BE2C (cell line): ENCODE data around the gene TAGLN2.
A peak's percentile ranks its signal among the peaks of the same experiment; 100 is the strongest.

Experiments
- DNase-seq: peaks from one replicate; pipeline ENCODE4 v3.0.0-alpha.2; 2020
- H3K27me3 ChIP-seq: fragments of 250-450 bp; sonication (Bioruptor Pico); 2 replicates; pipeline ENCODE4 v1.5.1; 2020; ENCODE audit warnings: mild to moderate bottlenecking
- H3K36me3 ChIP-seq: fragments of 250-450 bp; sonication (Bioruptor Pico); 2 replicates; pipeline ENCODE4 v1.5.1; 2020; ENCODE audit warnings: mild to moderate bottlenecking
- H3K4me1 ChIP-seq: fragments of 250-450 bp; sonication (Bioruptor Pico); 2 replicates; pipeline ENCODE4 v1.5.1; 2020
- H3K4me3 ChIP-seq: 2 replicates; pipeline ENCODE4 v1.5.1; 2011; ENCODE audit warnings: low read depth, low read length
- H3K9me3 ChIP-seq: fragments of 250-450 bp; sonication (Bioruptor Pico); 2 replicates; pipeline ENCODE4 v1.5.1; 2020
- TF ChIP-seq, protein P1 (sequence below): IDR thresholded peaks from 2 replicates; pipeline ENCODE4 v1.5.1; 2012; ENCODE audit warnings: mild to moderate bottlenecking, low read depth, low read length

TAGLN2 gene

DNA sequence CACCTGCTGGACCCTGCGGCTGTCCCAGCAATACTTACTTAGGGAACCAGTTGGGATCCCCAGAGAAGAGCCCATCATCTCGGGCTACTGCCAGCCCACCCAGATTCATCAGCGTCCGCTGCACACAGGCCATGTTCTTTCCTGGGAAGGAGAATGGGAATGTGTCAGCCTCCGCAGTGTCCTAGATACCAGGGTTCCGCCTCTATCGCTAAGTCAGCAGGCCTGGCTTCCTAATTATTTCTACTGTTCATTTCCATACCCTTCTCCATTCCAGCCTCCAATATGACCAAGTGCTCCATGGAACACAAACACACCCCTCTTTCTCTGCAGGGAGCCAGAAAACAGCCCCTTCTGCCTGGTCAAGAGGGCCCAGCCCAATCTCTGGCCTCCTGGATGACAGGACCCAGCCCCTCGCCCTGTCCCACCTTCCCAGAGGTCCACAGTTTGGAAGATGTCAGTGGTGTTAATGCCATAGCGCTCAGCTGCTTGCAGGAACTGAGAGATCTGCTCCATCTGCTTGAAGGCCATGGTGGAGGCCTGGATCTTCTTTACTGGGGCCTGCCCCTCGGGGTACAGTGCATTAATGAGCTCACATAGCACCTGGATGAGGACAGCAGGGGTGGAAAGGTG lies 6.0 kb downstream of the TAGLN2 start:
- Histone ChIP-seq H3K4me1 (peaks cover 29% of the 10 kb centered on the region), H3K9me3 (no peaks in the 10 kb centered on the region; the same call in 1 of the 2 replicates), H3K4me3 (no peak overlapping the region), H3K27me3 (no peaks in the 10 kb centered on the region), H3K36me3 (peaks cover 6% of the 10 kb centered on the region)
- TF ChIP-seq, protein P1, sequence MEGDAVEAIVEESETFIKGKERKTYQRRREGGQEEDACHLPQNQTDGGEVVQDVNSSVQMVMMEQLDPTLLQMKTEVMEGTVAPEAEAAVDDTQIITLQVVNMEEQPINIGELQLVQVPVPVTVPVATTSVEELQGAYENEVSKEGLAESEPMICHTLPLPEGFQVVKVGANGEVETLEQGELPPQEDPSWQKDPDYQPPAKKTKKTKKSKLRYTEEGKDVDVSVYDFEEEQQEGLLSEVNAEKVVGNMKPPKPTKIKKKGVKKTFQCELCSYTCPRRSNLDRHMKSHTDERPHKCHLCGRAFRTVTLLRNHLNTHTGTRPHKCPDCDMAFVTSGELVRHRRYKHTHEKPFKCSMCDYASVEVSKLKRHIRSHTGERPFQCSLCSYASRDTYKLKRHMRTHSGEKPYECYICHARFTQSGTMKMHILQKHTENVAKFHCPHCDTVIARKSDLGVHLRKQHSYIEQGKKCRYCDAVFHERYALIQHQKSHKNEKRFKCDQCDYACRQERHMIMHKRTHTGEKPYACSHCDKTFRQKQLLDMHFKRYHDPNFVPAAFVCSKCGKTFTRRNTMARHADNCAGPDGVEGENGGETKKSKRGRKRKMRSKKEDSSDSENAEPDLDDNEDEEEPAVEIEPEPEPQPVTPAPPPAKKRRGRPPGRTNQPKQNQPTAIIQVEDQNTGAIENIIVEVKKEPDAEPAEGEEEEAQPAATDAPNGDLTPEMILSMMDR, result no peak
- DNase-seq, result no peak

DNA sequence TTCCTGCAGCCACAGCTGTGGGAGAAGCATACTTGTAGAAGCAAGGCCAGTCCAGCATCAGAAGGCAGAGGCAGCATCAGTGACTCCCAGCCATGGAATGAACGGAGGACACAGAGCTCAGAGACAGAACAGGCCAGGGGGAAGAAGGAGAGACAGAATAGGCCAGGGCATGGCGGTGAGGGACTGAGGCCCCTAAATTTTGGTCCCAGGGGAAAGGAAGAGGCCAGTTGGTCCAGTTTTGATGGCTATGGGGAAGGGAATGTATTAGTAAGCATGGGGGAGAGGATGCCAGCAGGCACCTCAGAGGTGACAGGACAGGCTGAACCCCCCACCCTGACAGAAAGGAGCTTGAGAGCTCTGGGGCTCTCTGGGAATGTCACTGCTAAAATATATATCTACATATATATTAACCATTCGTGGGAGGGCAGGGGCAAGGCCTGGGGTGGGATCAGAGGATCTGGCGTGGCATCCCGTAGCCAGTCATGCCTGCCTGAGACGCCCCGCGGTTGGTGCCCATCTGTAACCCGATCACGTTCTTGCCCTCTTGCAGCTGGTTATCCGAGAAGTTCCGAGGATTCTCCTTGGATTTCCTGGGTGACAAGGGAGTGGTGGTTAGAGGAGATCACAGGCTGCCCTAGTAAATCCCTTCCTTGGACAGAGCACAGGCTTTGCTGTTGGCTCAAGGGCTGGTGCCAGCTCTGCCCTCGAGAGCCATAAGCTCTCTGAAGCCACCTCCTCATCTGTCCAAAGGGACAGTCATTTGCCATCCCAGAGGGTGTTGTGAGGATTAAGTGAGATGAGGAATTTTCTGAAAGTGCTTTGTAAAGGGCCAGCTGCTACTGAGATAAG lies 6.7 kb downstream of the TAGLN2 start:
- TF ChIP-seq, protein P1, result no peak
- Histone ChIP-seq H3K36me3 (peaks cover 6% of the 10 kb centered on the region), H3K4me1 (peaks cover 29% of the 10 kb centered on the region), H3K4me3 (no peak overlapping the region), H3K9me3 (no peaks in the 10 kb centered on the region; the same call in 1 of the 2 replicates), H3K27me3 (no peaks in the 10 kb centered on the region)
- no peak for DNase-seq

DNA sequence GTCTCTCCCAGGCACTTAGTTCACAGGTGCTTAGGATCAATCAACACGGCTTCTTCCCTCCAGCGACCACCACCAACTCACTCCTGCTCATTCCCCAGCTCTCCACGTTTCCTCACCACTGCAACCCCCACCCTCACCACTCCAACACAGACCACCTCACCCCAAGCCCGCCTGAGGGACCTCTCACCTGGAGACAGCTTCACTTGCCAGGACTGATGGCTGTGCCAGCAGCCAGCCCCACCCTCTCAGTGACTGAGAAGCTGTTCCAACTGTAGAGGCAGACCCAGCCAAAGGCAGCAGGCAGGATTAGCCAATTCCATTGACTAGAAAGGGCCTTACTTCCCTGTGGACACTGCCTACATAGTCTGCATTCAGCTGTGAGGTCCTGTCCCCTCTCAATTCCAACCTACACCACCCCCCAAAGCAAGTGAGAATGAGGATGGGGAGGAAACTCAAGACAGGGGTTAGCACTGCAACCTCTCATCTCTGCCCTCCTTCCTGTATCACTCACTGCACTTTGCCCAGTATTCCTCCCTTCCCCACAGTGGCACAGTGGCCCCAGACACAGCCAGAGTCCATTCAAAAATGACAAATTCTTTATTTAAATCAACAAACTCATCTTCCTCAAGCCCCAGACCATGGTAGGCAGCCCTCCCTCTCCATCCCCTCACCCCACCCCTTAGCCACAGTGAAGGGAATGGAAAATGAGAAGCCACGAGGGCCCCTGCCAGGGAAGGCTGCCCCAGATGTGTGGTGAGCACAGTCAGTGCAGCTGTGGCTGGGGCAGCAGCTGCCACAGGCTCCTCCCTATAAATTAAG lies 7.6 kb downstream of the TAGLN2 start:
- H3K36me3 ChIP-seq, result peaks cover 6% of the 10 kb centered on the region
- H3K27me3 ChIP-seq, result no peaks in the 10 kb centered on the region
- H3K9me3 ChIP-seq, result no peaks in the 10 kb centered on the region; the same call in 1 of the 2 replicates
- no peak for DNase-seq
- peaks cover 23% of the 10 kb centered on the region for H3K4me1 ChIP-seq
- no peak overlapping the region for H3K4me3 ChIP-seq
- TF ChIP-seq, protein P1, result no peak

DNA sequence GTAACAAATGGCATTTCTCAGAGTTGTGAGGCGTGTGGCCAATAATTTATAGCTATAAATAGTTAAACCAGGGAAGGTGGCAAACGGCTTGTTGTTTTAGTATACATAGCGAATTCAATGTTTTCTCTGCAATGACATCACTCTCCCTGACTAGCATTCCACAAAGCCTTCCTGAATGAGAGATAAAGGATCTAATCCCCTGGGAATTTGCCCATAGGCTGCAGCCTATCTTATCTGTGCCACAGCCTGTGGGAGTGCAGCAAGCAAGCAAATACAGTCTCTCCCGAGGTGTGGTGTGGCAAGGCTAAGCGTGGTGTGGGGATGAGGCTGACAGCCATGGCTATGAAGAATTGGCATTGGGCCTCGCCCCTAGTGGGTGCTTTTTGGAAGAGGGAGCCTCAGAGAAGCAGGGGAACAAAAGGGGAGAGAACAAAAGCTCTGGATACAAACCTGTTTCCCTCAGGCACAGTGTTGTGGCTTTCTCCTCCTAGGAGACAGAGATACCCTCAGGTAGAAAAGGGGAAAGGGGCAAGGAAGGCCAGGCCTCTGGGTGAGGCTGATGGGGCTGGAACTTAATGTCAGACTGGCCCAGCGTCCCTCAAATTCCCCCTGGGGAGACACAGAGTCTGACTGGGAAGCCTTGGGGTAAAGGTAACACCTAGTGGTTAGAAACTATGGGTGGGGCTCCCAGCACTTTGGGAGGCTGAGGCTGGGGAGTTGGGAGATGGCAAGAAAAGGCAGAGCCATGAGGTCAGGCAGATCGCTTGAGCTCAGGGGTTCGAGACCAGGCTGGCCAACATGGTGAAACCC lies 8.9 kb downstream of the TAGLN2 start:
- peak; percentile 62 for DNase-seq
- Histone ChIP-seq H3K27me3 (no peaks in the 10 kb centered on the region), H3K9me3 (no peaks in the 10 kb centered on the region; the same call in 1 of the 2 replicates), H3K36me3 (peaks cover 6% of the 10 kb centered on the region), H3K4me3 (no peak overlapping the region), H3K4me1 (peaks cover 16% of the 10 kb centered on the region)
- TF ChIP-seq, protein P1, result no peak

DNA sequence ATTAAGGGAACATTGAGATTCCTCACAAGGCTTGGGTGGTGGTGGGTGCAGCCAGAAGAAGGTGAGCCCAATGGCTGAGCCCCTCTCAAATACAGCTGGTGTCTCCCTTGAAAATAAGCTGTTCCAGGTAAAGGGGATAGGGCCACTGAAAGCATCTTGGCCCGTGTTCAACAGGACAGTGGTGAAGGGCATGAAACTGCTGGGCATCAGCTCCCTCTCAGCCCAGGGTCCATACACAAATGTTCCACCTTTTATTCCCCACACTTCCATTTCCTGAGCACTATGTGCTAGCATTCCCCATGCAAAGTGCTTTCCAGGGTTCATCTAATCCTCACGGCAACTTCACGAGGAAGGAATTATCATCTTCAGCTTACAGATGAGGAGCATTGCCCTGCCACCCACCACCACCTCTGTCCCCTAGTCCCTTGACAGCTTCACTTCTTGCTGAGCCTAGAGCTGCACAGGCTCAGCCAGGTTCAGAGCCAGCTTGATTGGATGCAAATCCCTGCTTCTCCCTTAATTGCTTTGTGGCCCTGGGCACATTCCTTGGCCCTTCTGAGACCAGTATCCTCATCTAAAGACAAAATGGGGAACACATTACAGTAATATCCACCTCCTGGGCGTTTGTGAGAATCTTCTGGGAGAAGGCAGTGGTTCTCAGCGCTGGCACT lies 9.6 kb downstream of the TAGLN2 start:
- H3K4me3 ChIP-seq, result no peak overlapping the region
- TF ChIP-seq, protein P1, result no peak
- H3K4me1 ChIP-seq, result peaks cover 19% of the 10 kb centered on the region
- peaks cover 6% of the 10 kb centered on the region for H3K36me3 ChIP-seq
- no peaks in the 10 kb centered on the region for H3K27me3 ChIP-seq
- no peaks in the 10 kb centered on the region; the same call in 1 of the 2 replicates for H3K9me3 ChIP-seq
- DNase-seq, result no peak
